RWPE1 (cell line): ENCODE measurements around the gene PMCH.

ENCODE experiments used
- CTCF ChIA-PET: fragments of 350-600 bp; sonication (Branson Sonifier 250); formaldehyde crosslinking; extraction: SDS; loops from one replicate; lab custom pipeline; 2021; lab: Yijun Ruan, JAX
- POLR2A ChIA-PET: fragments of 400-600 bp; formaldehyde crosslinking; extraction: SDS; loops from one replicate; lab custom pipeline; 2020; ENCODE audit warnings: antibody characterized with exemption; ENCODE audit not compliant: low non-redundant PET; lab: Yijun Ruan, JAX
- DNase-seq: peaks from one replicate; pipeline ENCODE4 v3.0.0; 2012; ENCODE audit warnings: low spot score
- H3K27ac ChIP-seq: fragments of 450-650 bp; 2 replicates; pipeline ENCODE4 v1.5.1; 2017
- TF ChIP-seq, protein P1 (sequence below): fragments of 450-650 bp; conservative IDR thresholded peaks from 2 replicates; pipeline ENCODE4 v1.5.1; 2017; ENCODE audit warnings: low read depth, mild to moderate bottlenecking

Gene PMCH

DNA sequence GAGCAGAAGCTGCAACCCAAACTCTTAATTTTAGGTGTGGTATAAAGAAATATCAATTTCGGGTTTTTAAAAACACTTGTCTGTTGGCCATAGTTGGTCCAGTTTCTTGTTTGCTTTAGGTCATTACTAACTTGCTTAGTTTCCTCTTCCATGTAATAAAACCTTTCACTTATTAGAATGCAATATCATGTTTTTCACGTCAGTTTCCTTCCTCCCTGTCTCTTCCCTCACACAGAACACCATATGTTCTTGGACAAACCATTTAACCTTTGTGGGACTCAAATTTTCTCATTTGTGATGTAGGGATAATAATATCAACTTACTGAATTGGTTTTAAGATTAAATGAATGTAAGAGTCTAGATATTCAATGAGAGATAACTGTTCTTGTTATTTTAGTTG lies 22.9 kb downstream of the PMCH start:
- TF ChIP-seq, protein P1, sequence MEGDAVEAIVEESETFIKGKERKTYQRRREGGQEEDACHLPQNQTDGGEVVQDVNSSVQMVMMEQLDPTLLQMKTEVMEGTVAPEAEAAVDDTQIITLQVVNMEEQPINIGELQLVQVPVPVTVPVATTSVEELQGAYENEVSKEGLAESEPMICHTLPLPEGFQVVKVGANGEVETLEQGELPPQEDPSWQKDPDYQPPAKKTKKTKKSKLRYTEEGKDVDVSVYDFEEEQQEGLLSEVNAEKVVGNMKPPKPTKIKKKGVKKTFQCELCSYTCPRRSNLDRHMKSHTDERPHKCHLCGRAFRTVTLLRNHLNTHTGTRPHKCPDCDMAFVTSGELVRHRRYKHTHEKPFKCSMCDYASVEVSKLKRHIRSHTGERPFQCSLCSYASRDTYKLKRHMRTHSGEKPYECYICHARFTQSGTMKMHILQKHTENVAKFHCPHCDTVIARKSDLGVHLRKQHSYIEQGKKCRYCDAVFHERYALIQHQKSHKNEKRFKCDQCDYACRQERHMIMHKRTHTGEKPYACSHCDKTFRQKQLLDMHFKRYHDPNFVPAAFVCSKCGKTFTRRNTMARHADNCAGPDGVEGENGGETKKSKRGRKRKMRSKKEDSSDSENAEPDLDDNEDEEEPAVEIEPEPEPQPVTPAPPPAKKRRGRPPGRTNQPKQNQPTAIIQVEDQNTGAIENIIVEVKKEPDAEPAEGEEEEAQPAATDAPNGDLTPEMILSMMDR, result no peak
- POLR2A ChIA-PET, result no interaction called here
- no peak overlapping the region for H3K27ac ChIP-seq
- no peak for DNase-seq
- CTCF ChIA-PET, result interaction anchor here (0.6 to 0.7 kb wide), 2 partner anchors 16 to 1352 kb away, joined by 3 read pairs; no protein-coding TSS in a partner anchor

DNA sequence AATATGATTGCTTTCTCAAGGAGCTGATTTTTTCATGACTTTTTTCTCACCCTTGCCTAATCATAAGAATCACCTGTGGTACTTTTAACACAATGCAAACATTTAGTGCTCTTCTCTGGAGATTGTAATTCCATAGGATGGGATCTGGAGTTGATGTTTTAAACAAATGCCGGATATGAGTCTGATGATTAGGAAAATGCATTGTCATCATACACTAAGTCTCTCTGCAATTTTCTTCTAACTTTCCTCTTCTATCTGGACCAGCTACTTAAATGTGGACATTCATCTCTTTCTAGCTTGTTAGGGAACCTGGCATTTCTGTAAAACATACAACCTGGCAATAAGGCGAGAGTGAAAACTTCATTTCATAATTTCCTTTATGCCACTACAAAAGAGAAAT lies 23.5 kb downstream of the PMCH start:
- POLR2A ChIA-PET, result no interaction called here

DNA sequence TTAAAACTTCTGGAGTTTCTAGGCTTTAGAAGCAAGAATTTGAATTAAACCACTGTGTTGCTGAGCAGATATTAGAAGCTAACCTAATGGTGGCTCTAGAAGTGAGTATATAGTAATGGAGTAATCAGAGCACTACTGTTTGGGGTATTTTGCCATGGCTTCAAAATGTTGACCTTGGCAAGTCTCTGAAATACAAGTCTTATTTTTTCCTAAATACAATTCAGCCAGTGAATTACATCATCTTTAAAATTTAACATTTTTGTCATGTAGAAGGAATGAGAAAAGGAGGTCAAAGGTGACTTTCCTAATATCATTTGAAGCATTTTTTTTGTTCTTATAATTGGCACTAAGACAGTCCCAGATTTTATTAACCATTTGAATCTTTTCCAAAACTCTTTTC lies 25.2 kb downstream of the PMCH start:
- POLR2A ChIA-PET, result no interaction called here
- CTCF ChIA-PET, result interaction anchor here (0.7 to 1.2 kb wide), 2 partner anchors 48 to 77 kb away, joined by 3 to 6 read pairs; no protein-coding TSS in a partner anchor
- no peak for DNase-seq
- TF ChIP-seq, protein P1, result no peak
- H3K27ac ChIP-seq, result no peak overlapping the region

More for the DNA sequence above, 23.5 kb downstream of the PMCH start:
- TF ChIP-seq, protein P1, result no peak
- H3K27ac ChIP-seq, result no peak overlapping the region
- no peak for DNase-seq
- CTCF ChIA-PET, result interaction anchor here (0.6 to 0.7 kb wide), 2 partner anchors 16 to 1353 kb away, joined by 3 read pairs; no protein-coding TSS in a partner anchor

DNA sequence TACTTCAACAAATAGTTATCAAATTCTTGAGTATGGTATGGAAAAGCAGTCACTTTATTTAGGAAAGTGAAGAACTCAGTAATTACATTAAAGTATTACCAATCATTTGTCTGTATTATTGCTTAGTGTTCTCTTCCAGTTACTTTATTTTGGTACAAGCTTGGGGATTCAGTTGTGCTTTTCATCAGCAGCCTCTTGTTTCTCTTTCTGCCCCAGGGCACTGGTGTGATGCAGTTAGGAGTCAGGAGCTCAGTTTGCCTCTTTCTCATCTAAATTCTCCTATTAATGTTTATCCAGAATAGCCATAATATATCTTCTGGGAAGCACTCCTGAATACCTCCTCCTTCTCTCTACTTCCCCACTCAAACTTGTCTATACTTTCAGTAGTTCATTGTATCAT lies 25.7 kb downstream of the PMCH start:
- DNase-seq, result no peak
- TF ChIP-seq, protein P1, result no peak
- CTCF ChIA-PET, result interaction anchor here (0.7 to 1.2 kb wide), 2 partner anchors 48 to 77 kb away, joined by 3 to 6 read pairs; no protein-coding TSS in a partner anchor
- H3K27ac ChIP-seq, result no peak overlapping the region
- POLR2A ChIA-PET, result no interaction called here

DNA sequence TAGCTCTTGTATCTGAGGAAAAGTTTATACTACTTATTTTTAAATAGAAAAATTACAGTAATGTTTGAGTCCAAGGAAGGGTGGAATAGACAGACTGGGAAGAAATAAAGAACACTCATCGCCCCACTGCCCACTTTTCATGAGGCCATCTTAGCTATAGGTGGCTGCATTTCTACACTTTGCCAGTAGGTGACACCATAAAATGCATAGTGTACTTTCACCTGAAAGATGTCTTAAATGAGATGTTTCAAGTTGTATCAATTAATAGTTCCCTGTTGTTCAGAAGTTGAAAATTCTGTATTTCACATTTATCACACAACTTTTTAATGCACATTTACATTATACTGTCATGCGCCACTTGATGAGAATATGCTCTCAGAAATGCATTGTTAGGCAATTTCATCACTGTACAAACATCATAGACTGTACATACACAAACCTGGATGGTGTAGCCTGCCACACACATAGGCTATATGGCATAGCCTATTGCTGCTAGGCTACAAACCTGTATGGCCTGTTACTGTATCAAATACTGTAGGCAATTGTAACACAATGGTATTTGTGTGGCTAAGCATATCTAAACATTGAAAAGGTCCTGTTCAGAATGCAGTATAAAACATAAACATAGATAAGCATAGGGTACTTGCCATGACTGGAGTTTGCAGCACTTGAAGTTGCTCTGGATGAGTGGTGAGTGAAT lies 27.6 kb downstream of the PMCH start:
- POLR2A ChIA-PET, result no interaction called here

DNA sequence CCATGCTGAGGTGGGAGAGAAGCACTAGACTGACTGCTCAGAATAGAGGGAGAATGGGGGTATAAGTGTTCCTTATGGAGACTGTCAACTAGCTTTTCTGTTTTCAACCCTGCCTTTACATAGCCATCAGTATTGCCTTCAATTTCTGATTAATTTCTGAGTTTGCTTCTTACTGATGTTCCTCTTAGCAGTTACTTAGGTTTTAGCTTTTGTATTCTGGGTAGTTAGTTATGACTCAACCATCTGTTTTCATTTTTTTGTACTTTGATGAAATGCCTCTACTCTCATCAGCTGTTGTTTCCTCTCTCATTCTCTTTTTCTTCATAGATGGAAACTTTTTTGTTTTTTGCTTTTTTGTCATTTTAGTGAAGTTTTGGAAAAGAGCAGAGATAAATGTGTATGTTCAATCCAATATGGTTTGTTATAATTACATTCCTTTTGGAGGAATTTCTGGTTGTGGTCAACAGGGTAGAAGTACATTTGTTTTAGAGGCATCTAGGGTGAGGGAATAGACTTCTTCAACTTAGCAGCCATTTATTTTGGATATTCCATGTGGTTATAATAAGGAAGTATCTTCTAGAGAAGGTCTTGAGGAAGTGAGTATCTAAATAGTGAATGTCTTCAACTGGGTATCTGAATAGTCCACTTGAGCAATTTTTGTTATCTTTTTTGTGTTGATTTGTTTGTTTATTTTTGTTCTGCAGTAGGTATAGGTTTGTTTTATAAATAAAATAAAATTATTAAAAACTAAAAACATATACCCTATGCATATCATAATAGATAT lies 29.6 kb downstream of the PMCH start:
- CTCF ChIA-PET, result no interaction called here
- POLR2A ChIA-PET, result no interaction called here
- no peak overlapping the region for H3K27ac ChIP-seq

More for the DNA sequence above, 27.6 kb downstream of the PMCH start:
- no peak overlapping the region for H3K27ac ChIP-seq
- TF ChIP-seq, protein P1, result peak; percentile 54
- CTCF ChIA-PET, result interaction anchor here (0.5 kb wide), 1 partner anchor 570 kb away, joined by 3 read pairs; no protein-coding TSS in a partner anchor
- DNase-seq, result peak; percentile 1

More for the DNA sequence above, 29.6 kb downstream of the PMCH start:
- TF ChIP-seq, protein P1, result no peak
- no peak for DNase-seq
